GM11168 (cell line): ENCODE results near the gene PDGFRA.
"Not testable (repeated sequence)": the region's sequence is repeated elsewhere in the genome, so short reads cannot be mapped to it uniquely, and the experiment has no call there.

Source experiments
- in situ Hi-C: fragments of 300-500 bp; cut with MboI; formaldehyde crosslinking; loops from one replicate; pipeline ENCODE4 v1.12.0; 2022; ENCODE audit warnings: low sequenced_read_pairs; ENCODE audit not compliant: unreplicated experiment

The PDGFRA gene

GRCh38 chr4:54252312-54252711 lies 23.2 kb downstream of the PDGFRA start:
- in situ Hi-C loops: not testable (repeated sequence)

GRCh38 chr4:54254116-54254914 lies 25.2 kb downstream of the PDGFRA start:
- in situ Hi-C loops: no loop called here

- in situ Hi-C loops: no loop called here
Observed at GRCh38 chr4:54254915-54255246, 25.8 kb downstream of the PDGFRA start.

- in situ Hi-C loops: no loop called here
Observed at GRCh38 chr4:54255881-54256280, 26.8 kb downstream of the PDGFRA start.

GRCh38 chr4:54256491-54257486 lies 27.7 kb downstream of the PDGFRA start:
- in situ Hi-C loops: no loop called here

- in situ Hi-C loops: no loop called here
Observed at GRCh38 chr4:54265366-54265765, 36.3 kb downstream of the PDGFRA start.

GRCh38 chr4:54268151-54268550 lies 39.1 kb downstream of the PDGFRA start:
- in situ Hi-C loops: no loop called here

- in situ Hi-C loops: no loop called here
Observed at GRCh38 chr4:54271464-54271863, 42.4 kb downstream of the PDGFRA start.

GRCh38 chr4:54272051-54272450 lies 43.0 kb downstream of the PDGFRA start:
- in situ Hi-C loops: no loop called here

GRCh38 chr4:54274264-54274663 lies 45.2 kb downstream of the PDGFRA start:
- in situ Hi-C loops: no loop called here

- in situ Hi-C loops: no loop called here
Observed at GRCh38 chr4:54274795-54275665, 45.9 kb downstream of the PDGFRA start.

GRCh38 chr4:54276641-54277430 lies 47.7 kb downstream of the PDGFRA start:
- in situ Hi-C loops: no loop called here

GRCh38 chr4:54277691-54278090 lies 48.6 kb downstream of the PDGFRA start:
- in situ Hi-C loops: no loop called here

- in situ Hi-C loops: no loop called here
Observed at GRCh38 chr4:54278216-54278615, 49.1 kb downstream of the PDGFRA start.

GRCh38 chr4:54281054-54281766 lies 52.1 kb downstream of the PDGFRA start:
- in situ Hi-C loops: no loop called here

GRCh38 chr4:54282837-54283236 lies 53.7 kb downstream of the PDGFRA start:
- in situ Hi-C loops: no loop called here

- in situ Hi-C loops: no loop called here
Observed at GRCh38 chr4:54289316-54289715, 60.2 kb downstream of the PDGFRA start.

GRCh38 chr4:54290980-54291379 lies 61.9 kb downstream of the PDGFRA start:
- in situ Hi-C loops: no loop called here
